HUES48 (cell line): ENCODE data around the gene UBE2I.
A peak's percentile ranks its signal among the peaks of the same experiment; 100 is the strongest.

Experiments used
- H3K27ac ChIP-seq: one replicate; pipeline ENCODE4 v1.7.0; 2013; ENCODE audit warnings: low read depth, low read length, inconsistent platforms
- H3K27me3 ChIP-seq: 2 replicates; pipeline ENCODE4 v1.6.1; 2013; ENCODE audit warnings: mild to moderate bottlenecking, low read length; ENCODE audit not compliant: control insufficient read depth, insufficient read depth
- H3K36me3 ChIP-seq: 2 replicates; pipeline ENCODE4 v1.6.1; 2013; ENCODE audit warnings: low read length; ENCODE audit not compliant: control insufficient read depth, insufficient read depth
- H3K4me1 ChIP-seq: 2 replicates; pipeline ENCODE4 v1.6.1; 2013; ENCODE audit warnings: mild to moderate bottlenecking, low read length; ENCODE audit not compliant: control insufficient read depth, insufficient read depth
- H3K4me3 ChIP-seq: 2 replicates; pipeline ENCODE4 v1.5.1; 2013; ENCODE audit warnings: mild to moderate bottlenecking, low read depth, low read length
- H3K9ac ChIP-seq: 2 replicates; pipeline ENCODE4 v1.6.1; 2013; ENCODE audit warnings: mild to moderate bottlenecking, low read depth, low read length, moderate library complexity
- H3K9me3 ChIP-seq: 2 replicates; pipeline ENCODE4 v1.6.1; 2013; ENCODE audit warnings: low read length; ENCODE audit not compliant: control insufficient read depth, insufficient read depth

UBE2I gene

DNA sequence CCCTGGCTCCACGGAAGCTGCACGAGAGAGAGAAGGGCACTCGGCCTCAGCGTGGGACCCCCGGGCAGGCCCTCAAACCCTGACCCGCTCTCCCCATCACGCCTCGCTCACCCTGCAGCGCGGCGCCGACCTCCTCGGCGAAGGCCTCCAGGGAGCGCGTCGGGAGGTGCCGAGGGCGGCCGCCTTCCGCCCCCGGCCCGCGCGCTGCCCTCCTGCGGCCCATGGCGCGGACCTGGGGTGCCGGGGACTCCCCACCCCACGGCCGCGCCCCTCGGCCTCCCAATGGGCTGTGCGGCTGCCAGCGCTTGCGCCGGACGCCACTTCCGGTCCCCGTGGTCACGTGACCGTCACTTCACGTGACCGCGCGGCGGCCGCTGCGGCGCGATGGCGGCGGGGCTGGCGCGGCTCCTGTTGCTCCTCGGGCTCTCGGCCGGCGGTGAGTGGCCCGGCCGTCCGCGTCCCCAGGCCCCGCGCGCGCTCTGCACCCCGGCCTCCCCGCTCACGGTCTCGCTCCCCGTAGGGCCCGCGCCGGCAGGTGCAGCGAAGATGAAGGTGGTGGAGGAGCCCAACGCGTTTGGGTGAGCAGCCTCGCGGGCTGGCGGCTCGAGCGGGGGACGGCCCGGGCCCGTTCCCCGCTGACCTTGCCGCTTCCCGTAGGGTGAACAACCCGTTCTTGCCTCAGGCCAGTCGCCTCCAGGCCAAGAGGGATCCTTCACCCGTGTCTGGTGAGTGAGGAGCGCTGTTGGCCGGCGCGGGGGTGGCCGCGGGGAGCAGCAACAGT is 42.3 kb downstream of the UBE2I start, which contains the start of the genes GNPTG and TSR3:
Gene GNPTG, plus strand, starts transcription at position 350 of the 781 bp plus-strand sequence. Its CDS starts 35 bp downstream, at position 385.
Gene TSR3, minus strand, starts transcription at position 297 of the 781 bp plus-strand sequence. Its CDS starts 74 bp downstream, at position 223.
- 0 out of 2 replicates have a peak, but pooled peaks cover 3% of the 10 kb centered on the region for H3K4me1 ChIP-seq
- no peaks in the 10 kb centered on the region for H3K27me3 ChIP-seq
- peak within 1 kb of the TSS; percentile 81; the same call in 1 of the 2 replicates for H3K9ac ChIP-seq
- H3K27ac ChIP-seq: no peak within 1 kb of the TSS
- H3K9me3 ChIP-seq: no peaks in the 10 kb centered on the region
- H3K36me3 ChIP-seq: peaks cover 26% of the 10 kb centered on the region
- H3K4me3 ChIP-seq: peak within 1 kb of the TSS; percentile 92

DNA sequence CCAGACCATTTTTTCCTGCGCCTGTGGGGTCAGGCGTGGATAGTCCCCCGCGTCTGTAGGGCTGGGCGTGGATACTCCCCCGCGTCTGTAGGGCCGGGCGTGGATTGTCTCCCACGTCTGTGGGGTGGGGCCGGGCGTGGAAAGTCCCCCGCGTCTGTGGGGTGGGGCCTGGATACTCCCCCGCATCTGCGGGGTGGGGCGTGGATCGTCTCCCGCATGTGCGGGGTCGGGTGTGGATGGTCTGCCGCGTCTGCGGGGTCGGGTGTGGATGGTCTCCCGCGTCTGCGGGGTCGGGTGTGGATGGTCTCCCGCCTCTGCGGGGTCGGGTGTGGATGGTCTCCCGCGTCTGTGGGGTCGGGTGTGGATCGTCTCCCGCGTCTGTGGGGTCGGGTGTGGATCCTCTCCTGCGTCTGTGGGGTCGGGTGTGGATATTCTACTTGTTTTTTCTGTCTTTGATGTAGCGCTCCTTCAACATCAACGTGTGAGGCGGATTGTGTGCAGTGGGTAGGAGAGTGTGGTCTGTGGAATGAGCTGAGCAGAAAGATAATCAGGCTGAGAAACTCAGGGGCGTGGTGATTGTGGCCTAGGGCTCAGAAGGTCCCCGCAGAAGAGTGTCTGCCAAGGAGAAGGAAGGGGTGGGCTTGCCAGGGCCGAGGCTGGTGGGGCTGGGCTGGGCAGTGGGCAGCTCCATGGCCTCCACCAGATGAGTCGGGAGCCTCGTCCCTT is 45.5 kb downstream of the UBE2I start:
- Histone ChIP-seq H3K4me1 (0 out of 2 replicates have a peak, but pooled peaks cover 3% of the 10 kb centered on the region), H3K36me3 (peaks cover 8% of the 10 kb centered on the region), H3K9me3 (no peaks in the 10 kb centered on the region), H3K9ac (no peak overlapping the region), H3K27me3 (no peaks in the 10 kb centered on the region), H3K4me3 (no peak overlapping the region), H3K27ac (no peak overlapping the region)

DNA sequence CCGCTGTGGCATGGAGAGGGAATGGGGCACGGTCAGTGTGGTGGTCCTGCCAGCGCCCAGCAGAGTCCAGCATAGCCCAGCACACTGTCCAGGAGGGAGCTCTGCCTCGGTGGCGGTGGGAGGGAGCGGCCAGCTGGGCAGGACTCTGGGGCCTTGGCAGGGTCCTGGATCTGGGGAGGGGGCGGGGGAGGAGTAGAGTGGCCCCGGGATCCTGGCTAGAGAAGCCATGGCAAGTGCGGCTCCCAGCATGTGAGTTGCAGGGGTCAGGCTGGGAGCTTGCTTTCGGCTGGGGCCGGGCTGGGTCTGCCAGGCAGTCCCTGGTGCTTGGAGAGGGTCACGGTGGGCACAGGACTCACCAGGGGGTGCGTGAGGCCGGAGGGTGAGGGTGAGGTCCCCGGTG is 46.2 kb downstream of the UBE2I start:
- Histone ChIP-seq H3K27ac (no peak overlapping the region), H3K4me1 (0 out of 2 replicates have a peak, but pooled peaks cover 3% of the 10 kb centered on the region), H3K27me3 (no peaks in the 10 kb centered on the region), H3K9ac (no peak overlapping the region; the same call in 1 of the 2 replicates), H3K9me3 (no peaks in the 10 kb centered on the region), H3K4me3 (no peak overlapping the region), H3K36me3 (peaks cover 6% of the 10 kb centered on the region; the same call in 1 of the 2 replicates)

DNA sequence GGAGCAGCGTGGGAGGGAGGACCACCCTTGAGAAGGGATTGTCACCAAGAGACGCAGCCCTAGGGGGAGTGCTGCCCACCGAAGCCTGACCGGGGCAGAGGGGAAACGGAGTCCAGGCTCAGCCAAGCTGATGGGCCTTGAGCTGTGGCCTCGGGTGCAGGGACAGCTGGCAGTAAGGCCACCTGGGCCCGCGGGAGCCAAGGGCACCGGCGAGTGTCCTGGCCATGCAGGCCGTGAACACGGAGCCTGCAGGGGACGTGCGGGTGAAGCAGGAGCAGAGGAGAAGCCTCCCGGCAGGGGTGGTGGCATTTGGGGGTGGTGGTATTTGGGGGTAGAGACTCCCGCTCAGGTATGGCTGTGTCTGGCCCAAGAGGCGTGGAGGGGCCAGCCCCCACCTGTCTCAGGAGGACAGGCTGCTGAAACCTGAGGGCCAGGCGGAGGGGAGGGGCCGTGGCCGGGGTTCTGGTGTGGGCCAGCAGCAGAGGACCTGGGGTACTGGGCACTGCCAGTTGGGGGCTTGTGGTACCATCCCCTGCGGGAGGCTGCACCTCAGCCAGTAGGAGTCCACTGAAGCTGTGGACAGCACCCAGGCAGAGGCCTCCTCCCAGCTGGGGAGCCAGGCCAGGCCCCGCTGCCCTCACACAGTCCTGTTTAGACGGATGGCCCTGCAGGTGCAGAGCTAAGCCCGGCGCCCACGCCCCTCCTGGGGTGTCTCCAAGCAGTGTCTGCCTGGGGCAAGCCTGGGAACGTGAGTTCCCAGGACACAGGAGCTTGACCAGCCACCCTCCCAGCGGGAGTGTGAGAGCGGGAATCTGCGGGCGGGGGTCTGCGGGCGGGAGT is 46.8 kb downstream of the UBE2I start:
- H3K4me1 ChIP-seq: 0 out of 2 replicates have a peak, but pooled peaks cover 3% of the 10 kb centered on the region
- peaks cover 12% of the 10 kb centered on the region for H3K36me3 ChIP-seq
- H3K9me3 ChIP-seq: no peaks in the 10 kb centered on the region
- H3K27ac ChIP-seq: no peak overlapping the region
- no peaks in the 10 kb centered on the region for H3K27me3 ChIP-seq
- H3K9ac ChIP-seq: no peak overlapping the region
- no peak overlapping the region for H3K4me3 ChIP-seq

DNA sequence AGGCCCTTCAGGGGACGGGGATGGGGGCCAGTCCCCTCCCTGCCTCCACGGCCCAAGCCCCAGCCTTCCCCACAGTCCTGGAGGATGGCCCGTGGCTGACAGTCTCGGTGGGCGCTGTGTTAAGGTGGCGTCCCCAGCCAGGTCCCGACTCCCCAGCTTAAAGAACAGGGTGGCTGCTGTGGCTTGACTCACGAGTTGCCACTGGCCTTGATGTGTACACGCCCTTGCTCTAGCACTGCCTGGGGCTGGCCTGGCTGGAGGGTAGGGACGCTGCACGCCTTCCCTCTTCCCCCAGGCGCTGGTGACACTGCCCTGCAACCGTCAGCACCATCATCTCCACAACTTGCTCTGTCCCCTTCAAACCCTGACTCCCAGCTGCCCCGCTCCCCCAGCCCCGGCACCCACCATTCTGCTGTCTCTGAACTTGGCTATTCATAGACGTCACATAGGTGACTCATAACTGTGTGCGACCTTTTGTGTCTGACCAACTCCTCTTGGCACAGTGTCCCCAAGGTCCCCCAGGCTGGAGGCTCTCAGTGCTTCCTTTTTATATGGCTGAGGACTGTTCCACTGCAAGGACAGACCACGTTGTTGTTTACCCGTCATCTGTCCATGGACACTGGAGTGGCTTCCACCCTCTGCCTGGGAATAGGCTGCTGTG is 48.6 kb downstream of the UBE2I start:
- no peak overlapping the region for H3K4me3 ChIP-seq
- no peaks in the 10 kb centered on the region for H3K9me3 ChIP-seq
- H3K27ac ChIP-seq: no peak overlapping the region
- no peak overlapping the region for H3K9ac ChIP-seq
- peaks cover 28% of the 10 kb centered on the region for H3K36me3 ChIP-seq
- no peaks in the 10 kb centered on the region for H3K27me3 ChIP-seq
- no peaks in the 10 kb centered on the region for H3K4me1 ChIP-seq

DNA sequence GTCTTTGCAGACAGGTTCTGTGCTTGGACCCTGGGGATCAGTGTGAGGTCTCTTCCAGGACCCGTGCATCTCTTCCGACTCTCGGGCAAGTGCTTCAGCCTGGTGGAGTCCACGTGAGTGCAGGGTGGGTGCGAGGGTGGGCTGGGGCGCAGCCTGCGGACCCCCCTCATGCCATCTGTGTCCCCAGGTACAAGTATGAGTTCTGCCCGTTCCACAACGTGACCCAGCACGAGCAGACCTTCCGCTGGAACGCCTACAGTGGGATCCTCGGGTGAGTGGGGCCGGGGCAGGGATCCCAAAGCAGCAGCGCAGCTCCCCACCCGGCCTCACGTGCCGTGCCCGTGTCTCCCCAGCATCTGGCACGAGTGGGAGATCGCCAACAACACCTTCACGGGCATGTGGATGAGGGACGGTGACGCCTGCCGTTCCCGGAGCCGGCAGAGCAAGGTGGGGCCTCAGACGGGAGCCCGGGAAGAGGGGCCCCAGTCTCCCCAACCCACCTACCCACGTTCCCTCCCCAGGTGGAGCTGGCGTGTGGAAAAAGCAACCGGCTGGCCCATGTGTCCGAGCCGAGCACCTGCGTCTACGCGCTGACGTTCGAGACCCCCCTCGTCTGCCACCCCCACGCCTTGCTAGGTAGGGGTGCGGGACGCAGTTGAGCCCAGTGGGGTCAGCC is 52.4 kb downstream of the UBE2I start:
- no peaks in the 10 kb centered on the region for H3K4me1 ChIP-seq

DNA sequence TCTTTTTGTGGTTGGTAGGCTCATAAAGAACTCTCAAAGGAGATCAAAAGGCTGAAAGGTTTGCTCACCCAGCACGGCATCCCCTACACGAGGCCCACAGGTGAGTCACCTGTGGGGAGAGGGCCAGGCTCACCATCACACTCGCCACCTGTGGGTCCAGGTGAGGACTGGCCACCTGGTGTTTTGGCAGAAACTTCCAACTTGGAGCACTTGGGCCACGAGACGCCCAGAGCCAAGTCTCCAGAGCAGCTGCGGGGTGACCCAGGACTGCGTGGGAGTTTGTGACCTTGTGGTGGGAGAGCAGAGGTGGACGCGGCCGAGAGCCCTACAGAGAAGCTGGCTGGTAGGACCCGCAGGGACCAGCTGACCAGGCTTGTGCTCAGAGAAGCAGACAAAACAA is 53.4 kb downstream of the UBE2I start:
- H3K27ac ChIP-seq: no peak overlapping the region
- H3K4me1 ChIP-seq: no peaks in the 10 kb centered on the region
- peaks cover 70% of the 10 kb centered on the region for H3K36me3 ChIP-seq
- H3K9ac ChIP-seq: no peak overlapping the region
- H3K9me3 ChIP-seq: no peaks in the 10 kb centered on the region
- no peaks in the 10 kb centered on the region for H3K27me3 ChIP-seq
- no peak overlapping the region for H3K4me3 ChIP-seq

More for the DNA sequence above, 52.4 kb downstream of the UBE2I start:
- Histone ChIP-seq H3K9me3 (no peaks in the 10 kb centered on the region), H3K9ac (no peak overlapping the region), H3K27ac (no peak overlapping the region), H3K4me3 (no peak overlapping the region), H3K27me3 (no peaks in the 10 kb centered on the region), H3K36me3 (peaks cover 64% of the 10 kb centered on the region)

DNA sequence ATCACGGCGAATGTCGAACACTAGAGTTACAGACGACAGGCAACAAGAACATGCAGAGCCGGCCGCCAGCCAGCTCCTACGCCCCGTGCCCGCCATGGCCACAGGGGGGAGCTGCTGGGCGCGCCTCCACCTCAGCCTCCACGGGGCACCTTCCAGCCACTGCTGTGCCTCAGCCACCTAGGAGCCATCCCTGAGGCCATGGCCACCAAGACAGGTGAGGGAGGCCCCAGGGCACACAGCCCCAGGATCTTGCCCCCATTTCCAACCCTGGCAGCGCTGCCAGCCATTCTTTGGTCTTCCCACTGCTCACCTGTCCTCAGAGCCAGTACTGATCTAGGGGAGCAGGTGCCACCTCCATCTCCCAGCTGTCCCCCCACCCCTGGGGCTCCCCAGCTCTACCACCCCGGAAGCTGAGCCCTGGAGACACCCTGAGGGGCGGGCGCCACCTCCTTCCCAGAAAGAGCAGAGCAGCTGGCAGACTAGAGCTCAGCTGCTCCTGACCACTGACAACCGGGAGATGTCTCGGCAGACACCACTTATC is 54.1 kb downstream of the UBE2I start:
- Histone ChIP-seq H3K9me3 (no peaks in the 10 kb centered on the region), H3K27me3 (no peaks in the 10 kb centered on the region), H3K27ac (no peak overlapping the region), H3K36me3 (peaks cover 73% of the 10 kb centered on the region), H3K9ac (no peak overlapping the region), H3K4me3 (no peak overlapping the region), H3K4me1 (no peaks in the 10 kb centered on the region)

DNA sequence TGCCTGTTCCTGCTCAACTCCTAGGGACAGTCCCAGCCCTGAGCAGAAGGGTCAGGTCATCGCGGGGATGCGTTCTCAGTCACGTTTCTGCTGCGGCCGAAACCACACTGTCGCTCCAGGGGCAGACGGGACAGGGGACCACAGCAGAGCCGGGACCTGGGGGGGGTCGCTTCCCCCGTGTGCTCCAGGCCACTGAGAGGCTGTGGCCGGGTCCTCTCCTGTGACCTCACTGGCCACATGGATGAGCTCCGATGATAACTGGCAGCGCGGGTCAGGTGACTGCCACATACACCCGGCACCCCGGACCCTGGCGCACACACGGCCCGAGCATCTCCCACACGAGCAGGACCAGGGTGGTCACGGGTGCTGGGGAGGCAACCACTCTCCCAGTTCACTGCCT is 55.1 kb downstream of the UBE2I start:
- peaks cover 74% of the 10 kb centered on the region for H3K36me3 ChIP-seq
- no peak overlapping the region for H3K27ac ChIP-seq
- no peak overlapping the region for H3K9ac ChIP-seq
- no peaks in the 10 kb centered on the region for H3K27me3 ChIP-seq
- H3K9me3 ChIP-seq: no peaks in the 10 kb centered on the region
- no peak overlapping the region for H3K4me3 ChIP-seq
- no peaks in the 10 kb centered on the region for H3K4me1 ChIP-seq
